Measurements from ENCODE around the gene CD6.

Gene CD6

GRCh38 chr11:60935676-60936442 lies 35.6 kb upstream of the CD6 start:
- no peak for DNase-seq

- DNase-seq, result no peak
Measured at GRCh38 chr11:60936467-60937143, 34.9 kb upstream of the CD6 start.

GRCh38 chr11:60937144-60937527 lies 34.3 kb upstream of the CD6 start:
- no peak for DNase-seq

- no peak for DNase-seq
Measured at GRCh38 chr11:60937811-60938210, 33.7 kb upstream of the CD6 start.

- no peak for DNase-seq
Measured at GRCh38 chr11:60938500-60938899, 33.0 kb upstream of the CD6 start.

DNA sequence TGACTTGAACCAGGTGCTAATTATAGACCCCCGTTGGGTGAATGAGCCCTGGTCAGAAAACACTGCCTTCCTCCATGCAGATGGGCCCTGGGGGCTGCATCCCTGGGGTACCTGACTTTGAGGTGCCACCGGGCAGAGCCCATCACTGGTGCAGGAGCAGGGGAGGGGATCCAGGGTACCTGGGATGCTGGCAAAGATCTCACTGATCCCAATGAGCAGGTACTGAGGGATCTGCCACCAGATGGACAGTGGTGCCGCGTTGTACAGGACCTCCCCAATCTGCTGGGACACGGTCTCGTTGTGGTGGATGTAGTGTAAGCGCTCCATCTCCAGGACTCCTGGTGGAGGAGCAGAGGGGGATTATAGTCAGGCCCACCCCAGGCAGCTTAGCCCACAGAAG lies 32.2 kb upstream of the CD6 start:
- DNase-seq, result no peak

GRCh38 chr11:60939855-60940254 lies 31.6 kb upstream of the CD6 start:
- DNase-seq, result no peak

- no peak for DNase-seq
Measured at GRCh38 chr11:60941371-60942119, 29.9 kb upstream of the CD6 start.

GRCh38 chr11:60942219-60942618 lies 29.3 kb upstream of the CD6 start:
- DNase-seq, result no peak

GRCh38 chr11:60942970-60943565 lies 28.4 kb upstream of the CD6 start:
- no peak for DNase-seq

DNA sequence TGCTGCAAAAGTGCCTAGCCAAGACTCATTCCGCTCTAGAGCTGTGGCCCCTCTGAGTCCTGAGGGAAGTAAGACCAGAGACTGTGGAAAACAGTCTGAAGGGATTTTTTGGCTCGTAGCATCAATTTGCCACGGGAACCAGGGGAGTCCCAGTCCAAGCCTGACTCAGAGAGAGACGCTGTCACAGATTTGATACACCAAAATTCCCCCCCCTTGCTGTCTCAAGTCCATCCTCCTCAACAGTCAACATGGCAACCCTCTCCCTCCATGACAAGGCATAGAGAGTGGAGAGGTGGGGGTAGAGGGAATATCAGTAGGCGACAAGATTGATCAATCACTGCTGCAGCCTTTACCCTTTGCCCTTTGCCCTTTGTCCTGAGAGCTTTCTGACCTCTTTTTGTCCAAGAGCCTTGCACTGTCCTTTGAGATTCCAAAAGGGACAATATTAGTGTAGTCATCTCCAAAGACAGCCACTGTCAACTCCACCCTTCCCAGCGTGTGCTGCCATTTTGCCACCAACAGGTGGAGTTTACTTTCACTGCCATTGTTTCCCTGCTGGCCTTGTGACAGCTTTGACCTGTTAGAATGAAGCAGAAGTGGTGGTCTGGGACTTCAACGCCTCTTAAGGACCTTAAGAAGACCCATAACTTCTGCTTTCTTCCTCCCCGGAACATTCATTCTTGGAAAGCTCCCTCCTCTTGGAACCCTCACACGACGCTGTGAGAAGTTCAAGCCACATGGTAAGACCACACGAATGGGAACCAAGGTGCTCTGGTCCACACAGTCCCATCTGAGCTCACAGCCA lies 26.8 kb upstream of the CD6 start:
- no peak for DNase-seq

DNA sequence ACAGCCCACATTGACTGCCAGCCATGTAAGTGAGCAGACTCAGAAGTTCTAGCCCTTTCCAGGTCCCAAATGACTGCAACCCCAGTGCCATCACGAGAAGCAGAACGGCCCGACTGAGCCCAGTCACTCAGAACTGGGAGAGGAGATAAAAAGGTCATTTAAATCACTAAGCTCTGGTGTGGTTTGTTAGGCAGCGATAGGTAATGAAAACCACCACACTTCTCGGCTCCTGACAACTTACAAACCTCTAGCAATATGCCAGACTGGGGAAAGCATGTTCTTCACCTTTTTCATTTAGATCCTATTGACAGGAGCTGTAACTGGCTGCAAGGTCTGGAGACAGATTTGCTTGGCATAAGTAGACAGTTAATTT lies 26.2 kb upstream of the CD6 start:
- no peak for DNase-seq

GRCh38 chr11:60946601-60947264 lies 24.7 kb upstream of the CD6 start:
- DNase-seq, result no peak

- DNase-seq, result no peak
Measured at GRCh38 chr11:60947700-60948099, 23.8 kb upstream of the CD6 start.

GRCh38 chr11:60948250-60948649 lies 23.2 kb upstream of the CD6 start:
- DNase-seq, result no peak

GRCh38 chr11:60950024-60950423 lies 21.5 kb upstream of the CD6 start:
- no peak for DNase-seq

DNA sequence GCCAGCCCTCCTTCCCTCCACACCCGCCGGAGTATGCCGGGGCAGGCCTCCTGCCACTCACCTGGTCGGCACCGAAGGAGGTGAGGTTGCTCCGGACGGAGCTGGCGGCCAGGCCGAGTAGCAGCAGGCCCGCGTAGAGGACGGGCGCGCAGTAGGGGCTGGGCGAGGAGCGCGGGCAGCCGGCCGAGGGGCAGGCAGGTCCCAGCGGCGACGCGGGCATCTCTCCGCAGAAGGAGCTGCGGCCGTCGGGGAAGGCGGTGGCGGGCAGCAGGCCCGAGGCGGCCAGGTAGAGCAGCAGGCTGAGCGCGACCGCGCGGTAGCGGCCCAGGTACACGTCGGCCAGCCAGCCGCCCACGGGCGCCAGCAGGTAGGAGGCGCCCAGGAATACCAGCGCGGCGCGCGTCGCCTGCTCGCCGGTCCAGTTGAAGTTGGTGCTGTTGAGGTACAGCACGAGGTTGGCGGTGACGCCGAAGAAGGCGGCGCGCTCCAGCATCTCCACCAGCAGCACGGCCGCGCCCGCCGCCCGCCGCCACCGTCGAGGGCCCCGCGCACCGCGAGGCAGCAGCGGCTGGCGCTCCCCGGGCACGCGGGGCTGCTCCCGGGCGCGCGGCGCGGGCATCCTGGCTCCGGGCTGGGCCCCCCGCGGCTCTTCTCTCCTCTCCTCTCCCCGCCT lies 20.4 kb upstream of the CD6 start:
- DNase-seq, result no peak

DNA sequence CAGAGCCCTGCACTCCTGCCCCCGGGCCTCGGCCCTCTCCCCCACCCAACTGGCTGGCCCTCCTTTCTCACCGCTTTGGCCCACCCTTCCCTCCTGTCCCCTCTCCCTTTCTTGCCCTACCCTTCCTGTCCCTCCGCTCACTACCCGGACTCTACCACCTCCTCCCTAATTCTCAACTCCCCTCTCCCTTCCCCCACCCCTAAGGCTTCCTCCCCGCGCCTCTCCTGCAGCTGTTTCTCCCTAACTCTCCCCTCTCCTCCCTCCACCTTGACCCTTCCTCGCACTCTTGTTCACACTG lies 19.9 kb upstream of the CD6 start:
- DNase-seq, result no peak

GRCh38 chr11:60951904-60952741 lies 19.4 kb upstream of the CD6 start, which contains the start of gene SLC15A3:
SLC15A3 (minus strand) TSS chr11:60952176; CDS start chr11:60951551, 625 bp downstream.
- DNase-seq, result no peak

- no peak for DNase-seq
Measured at GRCh38 chr11:60952742-60953170, 18.7 kb upstream of the CD6 start.

GRCh38 chr11:60953781-60954180 lies 17.7 kb upstream of the CD6 start:
- DNase-seq, result no peak
